Caco-2 (cell line): ENCODE measurements around the gene NCF4. TPM values are rescaled to one million over a fixed set of nuclear protein-coding genes. Genes with fewer than 3 reads are reported as not detected.

Experiments
- BruUV-seq: library from RNA; stranded (reverse); fragments of 400-500 nt; replicated peaks from 2 replicates; lab custom pipeline; 2021; lab: Mats Ljungman, UMichigan
- CTCF ChIA-PET: fragments of 300-600 bp; sonication (Branson Sonifier 250); formaldehyde crosslinking; loops from one replicate; lab custom pipeline; 2022; ENCODE audit warnings: antibody characterized with exemption; lab: Charles Lee
- POLR2A ChIA-PET: fragments of 300-600 bp; sonication (Branson Sonifier 250); formaldehyde crosslinking; loops from one replicate; lab custom pipeline; 2022; ENCODE audit warnings: antibody characterized with exemption; lab: Charles Lee
- DNase-seq, 2 experiments: peaks; one replicate each; pipeline versions ENCODE4 v3.0.0 to v3.0.0-alpha.2; 2020 to 2022
- H3K27me3 ChIP-seq: replicated peaks from 2 replicates; pipeline ENCODE4 v1.6.0; 2011; ENCODE audit warnings: low read length; ENCODE audit not compliant: control insufficient read depth, insufficient read depth
- H3K36me3 ChIP-seq: 2 replicates; pipeline ENCODE4 v1.5.1; 2011; ENCODE audit warnings: low read length; ENCODE audit not compliant: control insufficient read depth, insufficient read depth
- H3K4me1 ChIP-seq: fragments of 250-450 bp; sonication (Bioruptor Pico); 2 replicates; pipeline ENCODE4 v1.5.1; 2020; ENCODE audit warnings: mild to moderate bottlenecking
- H3K4me3 ChIP-seq: 2 replicates; pipeline ENCODE4 v1.5.1; 2011; ENCODE audit warnings: low read depth, mild to moderate bottlenecking, control low read depth, low read length
- H3K9me3 ChIP-seq: fragments of 250-450 bp; sonication (Bioruptor Pico); 2 replicates; pipeline ENCODE4 v1.5.1; 2020; ENCODE audit warnings: mild to moderate bottlenecking, moderate library complexity
- H3K27ac Mint-ChIP-seq: one replicate; pipeline ENCODE4 v1.8.0; 2022; ENCODE audit warnings: mixed read lengths; ENCODE audit not compliant: unreplicated experiment
- H3K27me3 Mint-ChIP-seq: one replicate; pipeline ENCODE4 v1.8.0; 2022; ENCODE audit warnings: mixed read lengths; ENCODE audit not compliant: insufficient read depth, unreplicated experiment
- H3K36me3 Mint-ChIP-seq: one replicate; pipeline ENCODE4 v1.8.0; 2022; ENCODE audit warnings: mild to moderate bottlenecking, mixed read lengths; ENCODE audit not compliant: insufficient read depth, unreplicated experiment
- H3K4me1 Mint-ChIP-seq: one replicate; pipeline ENCODE4 v1.8.0; 2022; ENCODE audit warnings: low read depth, mixed read lengths; ENCODE audit not compliant: unreplicated experiment
- H3K4me3 Mint-ChIP-seq: one replicate; pipeline ENCODE4 v1.8.0; 2022; ENCODE audit warnings: mild to moderate bottlenecking, moderate library complexity, mixed read lengths; ENCODE audit not compliant: unreplicated experiment
- H3K9me3 Mint-ChIP-seq: one replicate; pipeline ENCODE4 v1.8.0; 2022; ENCODE audit warnings: mixed read lengths; ENCODE audit not compliant: unreplicated experiment
- intact Hi-C: fragments of 100-400 bp; cut with micrococcal nuclease; formaldehyde crosslinking; loops from one replicate; pipeline ENCODE4 v1.10.0; 2022; ENCODE audit not compliant: unreplicated experiment
- total RNA-seq: library from RNA; stranded (reverse); gene quantifications from 2 replicates; pipeline ENCODE4 v1.2.3, GENCODE V29; 2022
- TF ChIP-seq, protein P1 (sequence below), 2 experiments: fragments of 200-600 bp in 1 of 2; IDR thresholded peaks; 1 replicate in 1 of 2; 2 replicates in 1 of 2; pipeline versions ENCODE4 v1.5.1 to v1.8.0; 2011 to 2022; ENCODE audit warnings: antibody characterized with exemption in 1 of 2, control low read depth in 1 of 2, inconsistent platforms in 1 of 2, low read depth in 1 of 2, low read length in 1 of 2, mild to moderate bottlenecking in 1 of 2, moderate library complexity in 1 of 2; ENCODE audit not compliant: insufficient read depth in 1 of 2, severe bottlenecking in 1 of 2, unreplicated experiment in 1 of 2

NCF4 gene
- total RNA-seq, 1 experiment from 2014 or later, result not detected

- Histone ChIP-seq H3K27me3 (no peaks in the 10 kb centered on the region), H3K4me1 (no peaks in the 10 kb centered on the region), H3K4me3 (no peak overlapping the region), H3K36me3 (no peaks in the 10 kb centered on the region), H3K9me3 (no peaks in the 10 kb centered on the region)
- Mint-ChIP-seq H3K9me3 (no peaks in the 10 kb centered on the region), H3K4me3 (no peak overlapping the region), H3K27me3 (peaks cover 10% of the 10 kb centered on the region), H3K36me3 (no peaks in the 10 kb centered on the region), H3K27ac (no peak overlapping the region), H3K4me1 (no peaks in the 10 kb centered on the region)
- ChIA-PET CTCF (interaction anchor here (0.8 kb wide), 1 partner anchor 17 kb away, joined by 3 read pairs; no protein-coding TSS in a partner anchor), POLR2A (no interaction called here)
- intact Hi-C loops, result no loop called here
- BruUV-seq, result no TSS peak
- TF ChIP-seq, protein P1, sequence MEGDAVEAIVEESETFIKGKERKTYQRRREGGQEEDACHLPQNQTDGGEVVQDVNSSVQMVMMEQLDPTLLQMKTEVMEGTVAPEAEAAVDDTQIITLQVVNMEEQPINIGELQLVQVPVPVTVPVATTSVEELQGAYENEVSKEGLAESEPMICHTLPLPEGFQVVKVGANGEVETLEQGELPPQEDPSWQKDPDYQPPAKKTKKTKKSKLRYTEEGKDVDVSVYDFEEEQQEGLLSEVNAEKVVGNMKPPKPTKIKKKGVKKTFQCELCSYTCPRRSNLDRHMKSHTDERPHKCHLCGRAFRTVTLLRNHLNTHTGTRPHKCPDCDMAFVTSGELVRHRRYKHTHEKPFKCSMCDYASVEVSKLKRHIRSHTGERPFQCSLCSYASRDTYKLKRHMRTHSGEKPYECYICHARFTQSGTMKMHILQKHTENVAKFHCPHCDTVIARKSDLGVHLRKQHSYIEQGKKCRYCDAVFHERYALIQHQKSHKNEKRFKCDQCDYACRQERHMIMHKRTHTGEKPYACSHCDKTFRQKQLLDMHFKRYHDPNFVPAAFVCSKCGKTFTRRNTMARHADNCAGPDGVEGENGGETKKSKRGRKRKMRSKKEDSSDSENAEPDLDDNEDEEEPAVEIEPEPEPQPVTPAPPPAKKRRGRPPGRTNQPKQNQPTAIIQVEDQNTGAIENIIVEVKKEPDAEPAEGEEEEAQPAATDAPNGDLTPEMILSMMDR (IDR thresholded peaks at IDR 0.05; ENCODE audit: insufficient read depth in 1 of 2, low read depth in 1 of 2, low read length in 1 of 2, severe bottlenecking in 1 of 2, unreplicated experiment in 1 of 2), result no peak
- DNase-seq, result no peak
Measured at GRCh38 chr22:36839356-36840073, 21.3 kb upstream of the NCF4 start.

- Mint-ChIP-seq H3K27me3 (peaks cover 10% of the 10 kb centered on the region), H3K27ac (no peak overlapping the region), H3K4me3 (no peak overlapping the region), H3K9me3 (no peaks in the 10 kb centered on the region), H3K4me1 (no peaks in the 10 kb centered on the region), H3K36me3 (no peaks in the 10 kb centered on the region)
- BruUV-seq, result no TSS peak
- intact Hi-C loops, result no loop called here
- H3K9me3 ChIP-seq, result no peaks in the 10 kb centered on the region
- ChIA-PET POLR2A (no interaction called here), CTCF (interaction anchor here (0.8 kb wide), 1 partner anchor 16 kb away, joined by 3 read pairs; no protein-coding TSS in a partner anchor)
- TF ChIP-seq, protein P1 (IDR thresholded peaks at IDR 0.05; ENCODE audit: insufficient read depth in 1 of 2, low read depth in 1 of 2, low read length in 1 of 2, severe bottlenecking in 1 of 2, unreplicated experiment in 1 of 2), result no peak
- no peaks in the 10 kb centered on the region for H3K36me3 ChIP-seq
- no peak for DNase-seq
- no peaks in the 10 kb centered on the region for H3K27me3 ChIP-seq
- H3K4me1 ChIP-seq, result no peaks in the 10 kb centered on the region
- H3K4me3 ChIP-seq, result no peak overlapping the region
Measured at GRCh38 chr22:36840106-36840505, 20.7 kb upstream of the NCF4 start.

GRCh38 chr22:36846271-36846670, 14.5 kb upstream of the NCF4 start:
- peaks cover 35% of the 10 kb centered on the region for H3K27me3 Mint-ChIP-seq
- TF ChIP-seq, protein P1 (IDR thresholded peaks at IDR 0.05; ENCODE audit: insufficient read depth in 1 of 2, low read depth in 1 of 2, low read length in 1 of 2, severe bottlenecking in 1 of 2, unreplicated experiment in 1 of 2), result no peak
- no peaks in the 10 kb centered on the region for H3K9me3 ChIP-seq
- POLR2A ChIA-PET, result no interaction called here
- no peak for DNase-seq
- H3K36me3 Mint-ChIP-seq, result no peaks in the 10 kb centered on the region
- H3K4me1 ChIP-seq, result no peaks in the 10 kb centered on the region
- H3K4me3 ChIP-seq, result no peak overlapping the region
- intact Hi-C loops, result no loop called here
- no peaks in the 10 kb centered on the region for H3K9me3 Mint-ChIP-seq
- CTCF ChIA-PET, result no interaction called here
- H3K4me1 Mint-ChIP-seq, result no peaks in the 10 kb centered on the region
- H3K27ac Mint-ChIP-seq, result no peak overlapping the region
- no TSS peak for BruUV-seq
- no peak overlapping the region for H3K4me3 Mint-ChIP-seq
- H3K36me3 ChIP-seq, result no peaks in the 10 kb centered on the region
- H3K27me3 ChIP-seq, result no peaks in the 10 kb centered on the region; the same call in 1 of the 2 replicates
